ENCODE data around the gene ARHGAP26.

ARHGAP26 gene

DNA sequence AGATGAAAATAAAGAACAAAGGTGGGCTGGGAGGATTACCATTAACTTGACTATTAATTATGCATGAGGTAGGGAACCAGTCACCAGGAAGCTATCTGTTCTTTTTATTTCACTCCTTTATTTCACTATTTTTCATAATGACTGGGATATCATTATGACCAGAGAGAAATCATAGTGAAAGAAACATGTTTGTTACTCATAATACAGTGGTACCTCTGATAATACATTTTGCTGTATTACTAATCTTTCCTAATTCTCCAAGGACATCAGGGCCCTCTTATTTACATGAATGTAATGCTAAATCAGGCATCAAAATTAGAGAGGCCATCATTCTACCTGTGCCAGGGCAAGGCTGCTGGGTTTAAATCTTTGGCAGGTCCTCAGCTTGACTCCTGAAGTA lies 379.6 kb downstream of the ARHGAP26 start:
- Mint-ChIP-seq H3K27me3 (no peaks in the 10 kb centered on the region), H3K36me3 (ENCODE audit: insufficient read depth) (peaks cover 15% of the 10 kb centered on the region), H3K27ac (peak overlapping the region in 1 of 2 donors; percentile 12), H3K9me3 (no peaks in the 10 kb centered on the region), H3K4me3 (no peak overlapping the region), H3K4me1 (ENCODE audit: low read depth in 2 of 2) (peaks cover 4 to 10% of the 10 kb centered on the region in 2 donors)
- ATAC-seq (replicated peaks), result no peak
- no peak for DNase-seq

DNA sequence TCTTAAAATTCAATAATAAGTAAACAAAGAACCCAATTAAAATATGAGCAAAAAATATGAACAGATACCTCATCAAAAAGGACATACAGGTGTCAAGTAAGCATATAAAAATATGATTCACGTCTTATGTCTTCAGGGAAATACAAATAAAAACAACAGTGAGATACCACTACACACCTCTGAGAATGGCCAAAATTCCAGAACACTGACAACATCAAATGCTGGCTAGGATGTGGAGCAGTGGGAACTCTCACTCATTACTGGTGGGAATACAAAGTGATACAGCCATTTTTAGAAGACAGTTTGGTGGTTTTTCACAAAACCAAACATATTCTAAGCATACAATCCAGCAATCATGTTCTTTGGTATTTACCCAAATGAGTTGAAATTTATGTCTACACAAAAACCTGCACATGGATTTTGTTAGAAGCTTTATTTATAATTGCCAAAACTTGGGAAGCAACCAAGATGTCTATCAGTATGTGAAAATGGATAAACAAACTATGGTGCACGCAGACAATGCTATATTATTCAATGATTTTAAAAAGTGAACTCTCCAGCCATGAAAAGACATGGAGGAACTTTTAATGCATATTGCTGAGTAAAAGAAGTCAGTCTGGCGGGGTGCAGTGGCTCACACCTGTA lies 381.0 kb downstream of the ARHGAP26 start:
- Mint-ChIP-seq H3K4me1 (ENCODE audit: low read depth in 2 of 2) (peaks cover 0 to 6% of the 10 kb centered on the region in 2 donors), H3K4me3 (no peak overlapping the region), H3K36me3 (ENCODE audit: insufficient read depth) (peaks cover 18% of the 10 kb centered on the region), H3K27ac (peak overlapping the region in 1 of 2 donors; percentile 75), H3K27me3 (no peaks in the 10 kb centered on the region), H3K9me3 (no peaks in the 10 kb centered on the region)
- DNase-seq (no peak), ATAC-seq (replicated peaks) (no peak)

DNA sequence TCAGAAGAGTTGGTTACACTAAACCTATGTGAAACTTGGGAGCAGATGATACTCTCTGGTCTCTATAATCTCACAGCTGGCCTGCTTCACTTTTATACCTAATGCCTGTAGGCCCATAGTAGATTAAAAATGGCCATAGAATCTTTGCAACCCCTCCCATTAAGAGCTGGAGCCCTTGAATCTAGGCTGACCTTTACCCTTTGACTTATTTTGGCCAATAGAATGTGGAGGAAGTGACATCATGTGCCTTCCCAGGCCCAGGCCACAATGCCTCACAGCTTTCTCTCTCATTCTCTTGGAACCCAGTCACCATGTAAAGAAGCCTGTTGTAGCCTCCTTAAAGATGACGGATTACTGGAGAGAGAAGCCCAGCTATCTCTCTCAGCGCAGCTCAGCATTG lies 382.3 kb downstream of the ARHGAP26 start:
- Mint-ChIP-seq H3K4me1 (ENCODE audit: low read depth in 2 of 2) (peaks cover 0 to 8% of the 10 kb centered on the region in 2 donors), H3K9me3 (no peaks in the 10 kb centered on the region), H3K4me3 (no peak overlapping the region), H3K36me3 (ENCODE audit: insufficient read depth) (peaks cover 18% of the 10 kb centered on the region), H3K27me3 (no peaks in the 10 kb centered on the region), H3K27ac (no peak overlapping the region)
- DNase-seq, result no peak
- no peak for ATAC-seq (replicated peaks)

DNA sequence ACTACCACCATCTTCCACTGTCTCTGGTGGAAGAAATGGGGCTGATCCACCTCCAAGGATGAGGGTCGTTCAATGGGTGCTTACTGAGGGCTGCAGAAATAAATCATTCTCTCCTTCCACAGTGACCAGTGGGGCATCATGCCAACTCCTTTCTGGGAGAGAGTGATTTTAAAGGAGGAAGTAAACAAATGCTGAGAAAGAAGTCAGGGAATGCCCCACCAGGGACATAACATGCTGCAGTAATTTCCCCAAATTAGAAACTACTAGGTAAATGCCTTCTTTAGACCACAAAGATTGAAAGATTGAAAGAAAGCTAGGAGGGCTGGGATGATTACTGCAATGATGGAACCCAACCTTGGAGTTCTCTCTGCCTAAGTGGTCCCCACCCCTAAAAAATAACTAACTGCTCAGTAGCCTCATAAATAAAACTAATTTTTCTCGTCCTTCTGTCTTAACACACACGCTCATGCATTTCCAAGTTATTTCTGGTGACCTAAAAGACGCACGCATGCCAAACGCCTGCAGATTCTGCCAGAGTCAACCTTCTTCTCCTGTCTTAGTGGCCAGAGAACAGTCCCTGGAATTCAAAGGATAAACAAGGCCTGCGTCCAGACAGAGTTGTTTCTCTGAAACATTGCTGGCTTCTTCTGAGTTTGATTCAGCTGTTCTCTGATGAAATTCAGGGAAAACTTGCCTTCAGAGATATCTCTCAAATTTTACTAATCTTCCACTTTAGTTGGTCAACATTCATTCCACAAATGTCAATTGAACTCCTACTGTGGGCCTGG lies 383.3 kb downstream of the ARHGAP26 start:
- no peak overlapping the region for H3K27ac Mint-ChIP-seq
- H3K9me3 Mint-ChIP-seq, result no peaks in the 10 kb centered on the region
- H3K4me3 Mint-ChIP-seq, result no peak overlapping the region
- no peak for DNase-seq
- H3K4me1 Mint-ChIP-seq (ENCODE audit: low read depth in 2 of 2), result peaks cover 0 to 8% of the 10 kb centered on the region in 2 donors
- H3K27me3 Mint-ChIP-seq, result no peaks in the 10 kb centered on the region
- ATAC-seq (replicated peaks), result no peak
- peaks cover 15% of the 10 kb centered on the region for H3K36me3 Mint-ChIP-seq (ENCODE audit: insufficient read depth)

DNA sequence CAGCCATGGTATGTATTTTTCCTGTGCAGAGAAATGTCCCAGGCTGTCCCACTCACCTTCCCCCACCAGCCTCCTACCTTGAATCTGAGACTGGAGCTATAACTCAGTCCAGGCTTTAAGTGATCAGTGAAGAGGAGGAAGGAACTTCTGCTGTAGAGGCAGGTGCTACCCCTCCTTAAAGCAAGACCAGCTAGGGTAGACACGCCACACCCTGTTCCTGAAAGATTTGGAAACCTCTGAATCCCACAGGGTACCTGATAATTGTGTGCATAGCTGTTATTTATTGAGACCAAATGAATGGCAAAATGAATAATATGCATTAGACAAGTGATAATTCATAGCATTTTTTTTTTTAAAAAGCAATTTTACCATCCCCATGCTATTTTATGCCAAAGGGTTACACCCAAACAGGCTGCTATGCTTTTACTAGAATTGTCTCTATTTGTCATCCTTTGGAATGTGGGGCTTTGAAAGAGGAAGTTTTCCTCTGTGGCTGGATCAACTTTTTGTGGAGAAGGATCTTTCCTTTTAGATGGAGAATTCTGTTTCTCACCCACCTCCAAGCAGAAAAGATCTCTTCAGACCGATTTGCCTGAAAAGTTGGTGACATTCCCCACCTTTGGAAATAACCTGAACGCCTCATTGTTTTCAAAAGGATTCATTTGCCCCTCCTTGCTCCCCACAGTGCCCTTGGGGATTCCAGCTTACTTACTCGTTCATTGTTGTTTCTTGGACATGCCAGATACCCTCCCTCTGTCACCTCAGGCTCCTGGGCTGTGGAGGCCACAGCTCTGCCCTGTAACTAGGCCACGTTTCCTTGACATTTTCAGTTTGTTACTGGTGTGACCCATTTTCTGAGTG lies 384.6 kb downstream of the ARHGAP26 start:
- no peaks in the 10 kb centered on the region for H3K27me3 Mint-ChIP-seq
- no peak overlapping the region for H3K4me3 Mint-ChIP-seq
- DNase-seq (no peak), ATAC-seq (replicated peaks) (no peak)
- peaks cover 0 to 13% of the 10 kb centered on the region in 2 donors for H3K4me1 Mint-ChIP-seq (ENCODE audit: low read depth in 2 of 2)
- H3K27ac Mint-ChIP-seq, result peak overlapping the region in 1 of 2 donors; percentile 64
- no peaks in the 10 kb centered on the region for H3K9me3 Mint-ChIP-seq
- peaks cover 8% of the 10 kb centered on the region for H3K36me3 Mint-ChIP-seq (ENCODE audit: insufficient read depth)

DNA sequence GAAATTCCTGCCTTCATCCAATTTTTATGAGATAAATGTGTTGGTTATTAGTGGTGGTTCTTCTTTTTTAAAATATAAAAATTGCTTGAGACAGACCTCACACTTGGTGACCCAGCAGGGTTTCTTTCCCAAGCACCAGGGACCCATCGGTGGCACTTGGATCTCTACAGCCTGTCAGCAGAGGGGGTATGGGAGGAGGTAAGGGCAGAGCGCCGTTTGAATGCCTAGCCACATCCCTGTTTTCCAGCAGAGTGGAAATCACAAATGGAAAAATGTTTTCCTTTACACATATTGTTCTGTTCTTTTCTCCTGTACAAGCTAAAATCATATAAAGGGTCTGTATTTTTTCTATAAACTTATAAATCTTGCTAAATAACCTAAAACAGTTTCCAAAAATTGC lies 385.3 kb downstream of the ARHGAP26 start:
- peaks cover 11% of the 10 kb centered on the region for H3K36me3 Mint-ChIP-seq (ENCODE audit: insufficient read depth)
- H3K4me3 Mint-ChIP-seq, result no peak overlapping the region
- H3K27me3 Mint-ChIP-seq, result no peaks in the 10 kb centered on the region
- peak overlapping the region in 1 of 2 donors; percentile 64 for H3K27ac Mint-ChIP-seq
- DNase-seq (no peak), ATAC-seq (replicated peaks) (no peak)
- H3K9me3 Mint-ChIP-seq, result no peaks in the 10 kb centered on the region
- H3K4me1 Mint-ChIP-seq (ENCODE audit: low read depth in 2 of 2), result peaks cover 0 to 13% of the 10 kb centered on the region in 2 donors

DNA sequence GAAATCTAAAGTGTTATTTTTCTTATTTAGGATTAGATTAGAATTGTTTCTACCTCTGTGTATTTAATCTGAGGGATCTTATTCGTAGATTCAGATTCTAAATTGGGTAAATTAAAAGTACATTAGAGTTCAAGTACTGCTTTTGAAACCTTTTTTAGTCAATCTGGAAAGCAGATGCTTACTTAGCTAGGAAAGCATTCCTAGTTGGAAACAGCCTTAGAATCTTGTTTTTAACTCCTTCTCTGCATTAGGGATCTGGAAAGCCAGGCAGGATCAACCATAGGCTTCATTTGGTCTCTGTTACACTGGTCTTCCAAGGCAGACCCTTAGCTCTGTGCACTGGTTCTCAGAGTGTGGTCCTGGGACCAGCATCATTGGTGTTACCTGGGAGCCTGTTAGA lies 385.9 kb downstream of the ARHGAP26 start:
- Mint-ChIP-seq H3K9me3 (no peaks in the 10 kb centered on the region), H3K27ac (peak overlapping the region in 1 of 2 donors; percentile 64), H3K4me3 (no peak overlapping the region), H3K27me3 (no peaks in the 10 kb centered on the region), H3K36me3 (ENCODE audit: insufficient read depth) (peaks cover 11% of the 10 kb centered on the region), H3K4me1 (ENCODE audit: low read depth in 2 of 2) (peaks cover 0 to 13% of the 10 kb centered on the region in 2 donors)
- no peak for DNase-seq
- ATAC-seq (replicated peaks), result no peak

DNA sequence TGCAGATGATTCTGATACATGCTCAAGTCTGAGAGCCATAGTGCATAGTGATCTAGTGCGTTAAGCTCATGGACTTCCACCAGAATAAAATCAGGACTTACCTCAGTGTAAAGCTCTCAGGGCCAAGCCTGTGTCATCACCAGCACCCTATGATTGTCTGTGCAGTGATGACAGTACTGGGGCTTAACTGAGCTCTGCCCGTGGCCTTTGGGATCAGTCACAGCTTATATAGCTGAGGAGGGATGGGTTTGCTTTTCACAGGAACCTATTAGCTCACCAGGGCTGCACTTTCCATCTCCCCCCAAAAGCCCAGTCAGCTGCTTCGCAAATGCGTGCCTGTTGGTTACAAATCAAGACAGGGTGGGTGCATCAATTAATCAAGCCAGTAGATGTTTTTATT lies 386.4 kb downstream of the ARHGAP26 start:
- Mint-ChIP-seq H3K27me3 (no peaks in the 10 kb centered on the region), H3K36me3 (ENCODE audit: insufficient read depth) (peaks cover 11% of the 10 kb centered on the region), H3K27ac (peak overlapping the region in 1 of 2 donors; percentile 64), H3K9me3 (no peaks in the 10 kb centered on the region), H3K4me1 (ENCODE audit: low read depth in 2 of 2) (peaks cover 3 to 12% of the 10 kb centered on the region in 2 donors), H3K4me3 (no peak overlapping the region)
- DNase-seq (no peak), ATAC-seq (replicated peaks) (no peak)

DNA sequence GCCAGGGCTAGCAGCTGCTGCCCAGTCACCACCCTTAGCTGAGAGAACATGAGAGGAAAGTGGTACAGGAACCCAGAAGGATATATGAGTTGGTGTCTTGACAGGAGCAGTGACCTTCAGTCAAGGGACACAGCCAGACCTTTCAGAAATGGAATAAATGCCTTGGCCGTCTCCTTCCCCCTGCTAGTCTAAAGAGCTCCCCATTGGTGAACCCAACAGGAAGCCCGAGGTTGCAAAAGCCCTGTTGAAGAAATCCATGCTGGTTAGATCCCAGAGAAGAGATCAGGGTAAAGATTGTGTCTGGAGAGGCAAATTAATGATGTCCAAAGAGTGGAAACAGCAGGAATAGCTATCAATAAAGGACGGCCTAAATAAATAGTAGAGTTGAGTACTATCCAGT lies 388.9 kb downstream of the ARHGAP26 start:
- Mint-ChIP-seq H3K27ac (peak overlapping the region in 1 of 2 donors; percentile 4), H3K27me3 (no peaks in the 10 kb centered on the region), H3K4me1 (ENCODE audit: low read depth in 2 of 2) (peaks cover 6 to 7% of the 10 kb centered on the region in 2 donors), H3K4me3 (no peak overlapping the region), H3K36me3 (ENCODE audit: insufficient read depth) (peaks cover 7% of the 10 kb centered on the region), H3K9me3 (no peaks in the 10 kb centered on the region)
- ATAC-seq (replicated peaks) (no peak), DNase-seq (no peak)

DNA sequence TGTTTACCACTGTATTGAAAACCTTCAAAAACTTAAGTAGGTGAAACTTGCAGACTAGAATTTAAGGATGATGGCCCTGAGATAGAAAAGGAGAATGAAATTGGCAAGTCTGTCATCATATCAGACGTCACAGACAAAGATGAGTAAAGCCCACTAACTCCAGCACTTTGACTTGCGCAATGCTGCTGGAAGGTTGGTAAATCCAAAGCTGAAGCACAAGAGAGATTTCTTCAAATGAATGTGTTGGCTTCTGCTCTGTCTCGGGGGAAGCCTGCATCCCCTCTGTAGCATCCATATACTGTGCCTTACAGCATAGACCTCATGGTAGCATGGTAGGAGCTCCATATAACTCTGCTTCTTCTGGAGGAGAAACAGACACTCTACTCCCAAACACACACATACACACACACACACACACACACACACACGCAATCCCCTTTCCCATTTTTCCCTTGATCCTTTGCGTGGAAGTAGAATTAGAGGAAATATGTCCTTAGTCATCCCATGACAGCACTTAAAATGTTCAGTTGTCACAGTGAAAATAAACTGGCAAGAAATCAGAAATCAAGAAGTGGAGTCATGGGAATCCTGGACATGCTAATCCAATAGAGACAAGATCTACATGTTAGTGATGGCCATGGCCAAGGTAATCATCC lies 391.8 kb downstream of the ARHGAP26 start:
- peaks cover 4% of the 10 kb centered on the region for H3K36me3 Mint-ChIP-seq (ENCODE audit: insufficient read depth)
- no peak overlapping the region for H3K27ac Mint-ChIP-seq
- DNase-seq (no peak), ATAC-seq (replicated peaks) (no peak)
- no peak overlapping the region for H3K4me3 Mint-ChIP-seq
- H3K4me1 Mint-ChIP-seq (ENCODE audit: low read depth in 2 of 2), result peaks cover 11 to 13% of the 10 kb centered on the region in 2 donors
- H3K27me3 Mint-ChIP-seq, result no peaks in the 10 kb centered on the region
- H3K9me3 Mint-ChIP-seq, result no peaks in the 10 kb centered on the region

DNA sequence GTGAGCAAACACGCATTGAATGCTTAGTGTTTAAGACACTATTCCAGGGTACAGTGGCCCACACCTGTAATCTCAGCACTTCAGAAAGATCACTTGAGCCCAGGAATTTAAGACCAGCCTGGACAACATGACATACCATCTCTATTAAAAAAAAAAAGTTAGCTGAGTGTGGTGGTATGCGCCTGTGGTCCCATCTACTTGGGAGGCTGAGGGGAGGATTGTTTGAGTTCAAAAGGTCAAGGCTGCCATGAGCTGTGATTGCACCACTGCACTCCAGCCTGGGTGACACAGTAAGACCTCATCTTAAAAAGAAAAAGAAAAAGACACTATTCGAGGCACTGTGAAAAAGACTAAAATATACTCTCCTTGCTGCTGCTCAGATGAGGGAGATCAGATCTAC lies 392.6 kb downstream of the ARHGAP26 start:
- Mint-ChIP-seq H3K4me3 (no peak overlapping the region), H3K9me3 (no peaks in the 10 kb centered on the region), H3K27me3 (no peaks in the 10 kb centered on the region), H3K36me3 (ENCODE audit: insufficient read depth) (peaks cover 4% of the 10 kb centered on the region), H3K27ac (no peak overlapping the region), H3K4me1 (ENCODE audit: low read depth in 2 of 2) (peaks cover 11 to 13% of the 10 kb centered on the region in 2 donors)
- DNase-seq (no peak), ATAC-seq (replicated peaks) (no peak)

DNA sequence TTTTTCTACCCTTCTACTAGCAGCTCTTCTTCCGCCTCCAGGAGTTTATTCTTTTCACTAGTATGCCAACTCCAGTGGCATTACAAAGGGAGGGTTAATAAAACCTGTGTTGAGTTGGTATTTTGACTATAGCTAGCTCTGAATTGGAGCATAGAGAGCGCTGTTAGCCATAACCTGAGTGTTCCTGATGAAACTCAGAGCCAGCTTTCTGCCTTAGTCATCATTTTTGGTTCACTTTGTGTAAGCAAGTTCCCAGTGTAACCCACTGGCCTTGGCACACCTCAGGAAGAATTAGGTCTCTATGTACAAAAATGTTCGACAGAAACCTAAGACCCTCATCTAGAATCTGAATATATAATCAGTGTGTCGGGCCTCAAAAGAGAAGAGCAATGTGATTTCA lies 394.4 kb downstream of the ARHGAP26 start:
- Mint-ChIP-seq H3K4me3 (no peak overlapping the region), H3K27me3 (no peaks in the 10 kb centered on the region), H3K9me3 (no peaks in the 10 kb centered on the region), H3K27ac (no peak overlapping the region), H3K36me3 (ENCODE audit: insufficient read depth) (peaks cover 4% of the 10 kb centered on the region), H3K4me1 (ENCODE audit: low read depth in 2 of 2) (peaks cover 9 to 14% of the 10 kb centered on the region in 2 donors)
- ATAC-seq (replicated peaks) (no peak), DNase-seq (no peak)

Measured in effector memory CD8-positive, alpha-beta T cell (primary cell).